WTC11 (cell line): ENCODE data around the gene HSP90AB1. TPM values are rescaled to one million over a fixed set of nuclear protein-coding genes. Genes with fewer than 3 reads are reported as not detected.

Source experiments
- ATAC-seq: fragments of 200-7000 bp; cut with Tn5 transposase; 2 replicates; pipeline ENCODE4 v1.10.0; 2021; ENCODE audit warnings: mild to moderate bottlenecking, moderate library complexity
- CTCF ChIA-PET: fragments of 300-600 bp; sonication (Branson Sonifier 250); formaldehyde crosslinking; loops from one replicate; lab custom pipeline; 2021; ENCODE audit warnings: antibody characterized with exemption; lab: Charles Lee
- POLR2A ChIA-PET: fragments of 350-600 bp; sonication (Branson Sonifier 250); formaldehyde crosslinking; loops from one replicate; lab custom pipeline; 2021; ENCODE audit warnings: antibody characterized with exemption; lab: Charles Lee
- DNase-seq: peaks from one replicate; pipeline ENCODE4 v3.0.0; 2021; ENCODE audit warnings: low spot score
- H3K27ac Mint-ChIP-seq: 2 replicates; pipeline ENCODE4 v1.8.0; 2021; ENCODE audit warnings: mixed read lengths
- H3K27me3 Mint-ChIP-seq: 2 replicates; pipeline ENCODE4 v1.8.0; 2021; ENCODE audit warnings: low read depth, mild to moderate bottlenecking, moderate library complexity, mixed read lengths
- H3K36me3 Mint-ChIP-seq: 2 replicates; pipeline ENCODE4 v1.8.0; 2021; ENCODE audit warnings: mixed read lengths
- H3K4me1 Mint-ChIP-seq: 2 replicates; pipeline ENCODE4 v1.8.0; 2022; ENCODE audit warnings: mixed read lengths
- H3K4me3 Mint-ChIP-seq: 2 replicates; pipeline ENCODE4 v1.8.0; 2021; ENCODE audit warnings: mild to moderate bottlenecking, moderate library complexity, mixed read lengths
- H3K9me3 Mint-ChIP-seq: 2 replicates; pipeline ENCODE4 v1.8.0; 2021; ENCODE audit warnings: mixed read lengths
- ATF1 ChIP-seq: sonication (generic); formaldehyde crosslinking; IDR thresholded peaks from 2 replicates; pipeline ENCODE4 v1.8.1; 2023; ENCODE audit warnings: mild to moderate bottlenecking, moderate library complexity, missing genetic modification reagents
- E2F1 ChIP-seq: sonication (generic); formaldehyde crosslinking; IDR thresholded peaks from 2 replicates; pipeline ENCODE4 v1.8.0; 2022; ENCODE audit warnings: mild to moderate bottlenecking, missing genetic modification reagents
- ESRRA ChIP-seq: sonication (generic); formaldehyde crosslinking; IDR thresholded peaks from 2 replicates; pipeline ENCODE4 v1.8.1; 2022; ENCODE audit warnings: mild to moderate bottlenecking, missing genetic modification reagents, borderline replicate concordance
- FOXP1 ChIP-seq: sonication (generic); formaldehyde crosslinking; IDR thresholded peaks from 2 replicates; pipeline ENCODE4 v1.8.0; 2022; ENCODE audit warnings: missing genetic modification reagents, mild to moderate bottlenecking, moderate library complexity, borderline replicate concordance
- FOXP4 ChIP-seq: sonication (generic); formaldehyde crosslinking; IDR thresholded peaks from 2 replicates; pipeline ENCODE4 v1.8.0; 2022; ENCODE audit warnings: mild to moderate bottlenecking, missing genetic modification reagents
- MAX ChIP-seq: sonication (generic); formaldehyde crosslinking; IDR thresholded peaks from 2 replicates; pipeline ENCODE4 v1.8.0; 2022; ENCODE audit warnings: mild to moderate bottlenecking, missing genetic modification reagents
- MYBL2 ChIP-seq: sonication (generic); formaldehyde crosslinking; IDR thresholded peaks from 2 replicates; pipeline ENCODE4 v1.8.1; 2023; ENCODE audit warnings: mild to moderate bottlenecking, moderate library complexity, missing genetic modification reagents
- NFATC4 ChIP-seq: fragments of 250-450 bp; sonication (Bioruptor Pico); IDR thresholded peaks from 2 replicates; pipeline ENCODE4 v1.9.0; 2021; ENCODE audit warnings: mild to moderate bottlenecking
- SMAD4 ChIP-seq: sonication (generic); formaldehyde crosslinking; IDR thresholded peaks from 2 replicates; pipeline ENCODE4 v1.8.0; 2022; ENCODE audit warnings: mild to moderate bottlenecking, missing genetic modification reagents
- TCF7 ChIP-seq: sonication (generic); formaldehyde crosslinking; IDR thresholded peaks from 2 replicates; pipeline ENCODE4 v1.8.0; 2022; ENCODE audit warnings: mild to moderate bottlenecking, low read depth, missing genetic modification reagents, moderate library complexity
- TEAD1 ChIP-seq: sonication (generic); formaldehyde crosslinking; IDR thresholded peaks from 2 replicates; pipeline ENCODE4 v1.8.0; 2022; ENCODE audit warnings: mild to moderate bottlenecking, missing genetic modification reagents
- ZBTB21 ChIP-seq: sonication (generic); formaldehyde crosslinking; IDR thresholded peaks from 2 replicates; pipeline ENCODE4 v1.8.1; 2023; ENCODE audit warnings: mild to moderate bottlenecking, missing genetic modification reagents, borderline replicate concordance
- ZBTB43 ChIP-seq: sonication (generic); formaldehyde crosslinking; IDR thresholded peaks from 2 replicates; pipeline ENCODE4 v1.8.1; 2023; ENCODE audit warnings: mild to moderate bottlenecking, missing genetic modification reagents
- ZNF121 ChIP-seq: sonication (generic); formaldehyde crosslinking; IDR thresholded peaks from 2 replicates; pipeline ENCODE4 v1.8.0; 2023; ENCODE audit warnings: missing genetic modification reagents
- ZNF232 ChIP-seq: sonication (generic); formaldehyde crosslinking; IDR thresholded peaks from 2 replicates; pipeline ENCODE4 v1.8.0; 2022; ENCODE audit warnings: mild to moderate bottlenecking, missing genetic modification reagents
- ZNF416 ChIP-seq: fragments of 250-450 bp; sonication (Bioruptor Pico); IDR thresholded peaks from 2 replicates; pipeline ENCODE4 v1.9.0; 2021; ENCODE audit warnings: mild to moderate bottlenecking, inconsistent platforms
- total RNA-seq: library from RNA; stranded (reverse); gene quantifications from 3 replicates; pipeline ENCODE4 v1.2.3, GENCODE V29; 2021
- TF ChIP-seq, protein P1 (sequence below): sonication (generic); formaldehyde crosslinking; IDR thresholded peaks from 2 replicates; pipeline ENCODE4 v1.8.0; 2022; ENCODE audit warnings: mild to moderate bottlenecking, missing genetic modification reagents
- TF ChIP-seq, protein P2 (sequence below): sonication (generic); formaldehyde crosslinking; IDR thresholded peaks from 2 replicates; pipeline ENCODE4 v1.8.0; 2023; ENCODE audit warnings: mild to moderate bottlenecking, missing genetic modification reagents

Gene HSP90AB1
- total RNA-seq, 1 experiment from 2014 or later: 2,171 TPM

DNA sequence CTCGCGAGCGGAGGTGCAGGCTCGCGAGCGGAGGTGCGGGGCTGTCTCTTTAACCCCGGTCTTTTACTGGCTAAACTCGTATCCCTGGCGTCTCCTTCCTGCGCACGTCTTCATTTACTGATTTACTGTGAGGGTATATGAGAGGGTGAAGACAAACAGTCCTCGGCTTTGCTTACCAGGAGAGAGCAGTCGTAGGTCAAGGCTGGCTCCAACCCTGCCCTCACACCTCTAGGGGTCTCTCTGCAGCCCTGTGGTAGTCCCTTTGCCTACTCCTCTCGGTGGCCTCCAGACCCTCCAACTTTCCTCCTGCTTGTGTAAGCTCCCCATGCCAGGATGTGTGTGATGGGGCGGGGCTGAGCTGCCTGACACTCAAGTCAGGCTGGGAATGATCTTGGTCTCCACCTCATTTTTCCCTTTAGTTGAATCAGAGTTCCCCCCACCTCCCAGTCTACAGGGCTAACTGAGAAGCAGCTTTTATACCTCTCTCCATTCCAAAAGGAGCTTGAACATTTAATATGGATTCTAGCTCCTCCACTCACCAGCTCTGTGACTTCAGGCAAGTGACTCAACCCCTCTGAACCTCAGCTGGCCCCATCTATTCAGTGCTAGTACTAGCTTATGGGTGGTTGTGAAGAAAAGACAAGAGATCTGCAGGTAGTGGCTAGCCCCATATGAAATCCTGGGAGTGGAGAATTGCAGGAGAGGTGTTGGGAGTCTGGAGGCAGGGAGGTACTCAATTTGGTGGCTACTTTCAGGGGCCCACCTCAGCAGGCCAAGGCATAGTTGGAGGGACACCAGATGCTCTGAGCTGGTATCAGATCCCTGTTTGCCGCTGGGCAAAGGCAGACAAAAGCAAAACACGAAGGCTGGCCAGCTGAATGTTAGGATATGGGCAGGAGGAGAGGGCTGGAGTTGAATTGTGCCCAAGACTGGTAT, 22.6 kb upstream of the HSP90AB1 start:
- peak; percentile 39 for DNase-seq
- Mint-ChIP-seq H3K9me3 (no peaks in the 10 kb centered on the region), H3K27me3 (no peaks in the 10 kb centered on the region), H3K4me1 (peaks cover 55% of the 10 kb centered on the region), H3K4me3 (peak overlapping the region; percentile 89), H3K27ac (peak overlapping the region; percentile 90), H3K36me3 (peaks cover 13% of the 10 kb centered on the region)
- ChIA-PET CTCF (interaction anchor here (0.6 to 10.7 kb wide), 22 partner anchors 11 to 1157 kb away, joined by 3 to 174 read pairs (median 5); partner anchors contain the start of genes AARS2, HSP90AB1 and SLC35B2), POLR2A (interaction anchor here (1.0 to 5.7 kb wide), 7 partner anchors 10 to 51 kb away, joined by 3 to 63 read pairs (median 7); partner anchors contain the start of genes HSP90AB1 and SLC35B2)
- no peak for TF ChIP-seq MYBL2 (CRISPR knock-in tag)
- TF ChIP-seq ZNF232 (CRISPR knock-in tag): no peak
- no peak for TF ChIP-seq FOXP1 (CRISPR knock-in tag)
- TF ChIP-seq ZBTB43 (CRISPR knock-in tag): no peak
- no peak for TF ChIP-seq MAX (CRISPR knock-in tag)
- no peak for TF ChIP-seq SMAD4 (CRISPR knock-in tag)
- TF ChIP-seq TCF7: no peak
- no peak for TF ChIP-seq ESRRA
- TF ChIP-seq E2F1: no peak
- TF ChIP-seq ZNF416 (CRISPR knock-in tag): no peak
- no peak for TF ChIP-seq ATF1 (CRISPR knock-in tag)
- TF ChIP-seq, protein P1, sequence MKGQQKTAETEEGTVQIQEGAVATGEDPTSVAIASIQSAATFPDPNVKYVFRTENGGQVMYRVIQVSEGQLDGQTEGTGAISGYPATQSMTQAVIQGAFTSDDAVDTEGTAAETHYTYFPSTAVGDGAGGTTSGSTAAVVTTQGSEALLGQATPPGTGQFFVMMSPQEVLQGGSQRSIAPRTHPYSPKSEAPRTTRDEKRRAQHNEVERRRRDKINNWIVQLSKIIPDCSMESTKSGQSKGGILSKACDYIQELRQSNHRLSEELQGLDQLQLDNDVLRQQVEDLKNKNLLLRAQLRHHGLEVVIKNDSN (CRISPR knock-in tag): no peak
- TF ChIP-seq, protein P2, sequence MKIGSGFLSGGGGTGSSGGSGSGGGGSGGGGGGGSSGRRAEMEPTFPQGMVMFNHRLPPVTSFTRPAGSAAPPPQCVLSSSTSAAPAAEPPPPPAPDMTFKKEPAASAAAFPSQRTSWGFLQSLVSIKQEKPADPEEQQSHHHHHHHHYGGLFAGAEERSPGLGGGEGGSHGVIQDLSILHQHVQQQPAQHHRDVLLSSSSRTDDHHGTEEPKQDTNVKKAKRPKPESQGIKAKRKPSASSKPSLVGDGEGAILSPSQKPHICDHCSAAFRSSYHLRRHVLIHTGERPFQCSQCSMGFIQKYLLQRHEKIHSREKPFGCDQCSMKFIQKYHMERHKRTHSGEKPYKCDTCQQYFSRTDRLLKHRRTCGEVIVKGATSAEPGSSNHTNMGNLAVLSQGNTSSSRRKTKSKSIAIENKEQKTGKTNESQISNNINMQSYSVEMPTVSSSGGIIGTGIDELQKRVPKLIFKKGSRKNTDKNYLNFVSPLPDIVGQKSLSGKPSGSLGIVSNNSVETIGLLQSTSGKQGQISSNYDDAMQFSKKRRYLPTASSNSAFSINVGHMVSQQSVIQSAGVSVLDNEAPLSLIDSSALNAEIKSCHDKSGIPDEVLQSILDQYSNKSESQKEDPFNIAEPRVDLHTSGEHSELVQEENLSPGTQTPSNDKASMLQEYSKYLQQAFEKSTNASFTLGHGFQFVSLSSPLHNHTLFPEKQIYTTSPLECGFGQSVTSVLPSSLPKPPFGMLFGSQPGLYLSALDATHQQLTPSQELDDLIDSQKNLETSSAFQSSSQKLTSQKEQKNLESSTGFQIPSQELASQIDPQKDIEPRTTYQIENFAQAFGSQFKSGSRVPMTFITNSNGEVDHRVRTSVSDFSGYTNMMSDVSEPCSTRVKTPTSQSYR: no peak
- no peak for TF ChIP-seq ZBTB21
- no peak for TF ChIP-seq NFATC4 (CRISPR knock-in tag)
- no peak for TF ChIP-seq TEAD1 (CRISPR knock-in tag)
- TF ChIP-seq ZNF121 (CRISPR knock-in tag): no peak
- TF ChIP-seq FOXP4: no peak
- ATAC-seq: peak; percentile 13
